ENCODE data around the gene CNTNAP3. TPM values are rescaled to one million over a fixed set of nuclear protein-coding genes. Genes with fewer than 3 reads are reported as not detected.
"Not testable (repeated sequence)": the region's sequence is repeated elsewhere in the genome, so short reads cannot be mapped to it uniquely, and the experiment has no call there.

Gene CNTNAP3
- total and polyA plus RNA-seq, 7 donors: under 0.01 to 18.8 (median 8.2) TPM

- H3K27me3 ChIP-seq; intact Hi-C loops (cut with DNase I); DNase-seq; H3K4me3 ChIP-seq; H3K4me1 ChIP-seq; H3K36me3 ChIP-seq; H3K27ac ChIP-seq; H3K9me3 ChIP-seq: not testable (repeated sequence)
- 87% methylated on average over 8 of the region's 8 CpGs for WGBS, 2 donors
These were observed 233.5 kb downstream of the CNTNAP3 start for GRCh38 chr9:39054453-39054852.

DNA sequence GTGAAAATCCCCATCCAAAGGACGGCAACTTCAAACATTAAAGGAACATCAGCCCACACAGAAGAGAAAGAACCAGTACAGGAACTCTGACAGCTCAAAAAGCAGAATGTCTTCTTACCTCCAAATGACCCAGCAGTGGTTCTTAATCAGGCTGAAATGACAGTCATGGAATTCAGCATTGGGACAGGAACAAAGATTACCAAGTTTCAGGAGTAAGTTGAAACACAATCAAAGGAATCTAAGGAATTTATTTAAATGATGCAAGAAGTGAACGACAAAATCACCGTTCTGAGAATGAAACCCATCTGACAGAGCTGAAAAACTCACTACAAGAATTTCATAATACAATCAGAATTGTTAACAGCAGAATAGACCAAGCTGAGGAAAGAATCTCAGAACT lies 241.1 kb downstream of the CNTNAP3 start:
- H3K9me3 ChIP-seq; H3K27ac ChIP-seq; H3K4me1 ChIP-seq; H3K27me3 ChIP-seq; H3K4me3 ChIP-seq; DNase-seq; H3K36me3 ChIP-seq; intact Hi-C loops (cut with DNase I): not testable (repeated sequence)
- WGBS, 2 donors: 66 to 86% methylated on average over 3 of the region's 3 CpGs

GRCh38 chr9:39042352-39042803 lies 245.6 kb downstream of the CNTNAP3 start:
- H3K27me3 ChIP-seq; H3K27ac ChIP-seq; H3K36me3 ChIP-seq; intact Hi-C loops (cut with DNase I); DNase-seq; H3K9me3 ChIP-seq; H3K4me1 ChIP-seq; H3K4me3 ChIP-seq: not testable (repeated sequence)
- WGBS, 2 donors: 91 to 95% methylated on average over 27 of the region's 27 CpGs

DNA sequence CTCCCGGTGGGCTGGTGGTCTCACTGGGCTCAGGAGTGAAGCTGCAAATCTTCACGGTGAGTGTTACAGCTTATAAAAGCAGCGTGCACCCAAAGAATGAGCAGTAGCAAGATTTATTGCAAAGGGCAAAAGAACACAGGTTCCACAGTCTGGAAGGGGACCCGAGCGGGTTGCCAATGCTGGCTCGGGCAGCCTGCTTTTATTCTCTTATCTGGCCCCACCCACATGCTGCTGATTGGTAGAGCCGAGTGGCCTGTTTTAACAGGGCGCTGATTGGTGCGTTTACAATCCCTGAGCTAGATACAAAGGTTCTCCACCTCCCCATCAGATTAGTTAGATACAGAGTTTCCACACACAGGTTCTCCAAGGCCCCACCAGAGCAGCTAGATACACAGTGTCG lies 246.2 kb downstream of the CNTNAP3 start:
- H3K36me3 ChIP-seq; H3K4me1 ChIP-seq; H3K27ac ChIP-seq; H3K9me3 ChIP-seq; intact Hi-C loops (cut with DNase I); H3K27me3 ChIP-seq; DNase-seq; H3K4me3 ChIP-seq: not testable (repeated sequence)
- 92 to 93% methylated on average over 10 of the region's 10 CpGs for WGBS, 2 donors

- intact Hi-C loops (cut with DNase I); H3K36me3 ChIP-seq; H3K4me3 ChIP-seq; DNase-seq; H3K27ac ChIP-seq; H3K4me1 ChIP-seq; H3K27me3 ChIP-seq; H3K9me3 ChIP-seq: not testable (repeated sequence)
- 83 to 84% methylated on average over 2 of the region's 2 CpGs for WGBS, 2 donors
These were observed 248.8 kb downstream of the CNTNAP3 start for GRCh38 chr9:39039148-39039547.

DNA sequence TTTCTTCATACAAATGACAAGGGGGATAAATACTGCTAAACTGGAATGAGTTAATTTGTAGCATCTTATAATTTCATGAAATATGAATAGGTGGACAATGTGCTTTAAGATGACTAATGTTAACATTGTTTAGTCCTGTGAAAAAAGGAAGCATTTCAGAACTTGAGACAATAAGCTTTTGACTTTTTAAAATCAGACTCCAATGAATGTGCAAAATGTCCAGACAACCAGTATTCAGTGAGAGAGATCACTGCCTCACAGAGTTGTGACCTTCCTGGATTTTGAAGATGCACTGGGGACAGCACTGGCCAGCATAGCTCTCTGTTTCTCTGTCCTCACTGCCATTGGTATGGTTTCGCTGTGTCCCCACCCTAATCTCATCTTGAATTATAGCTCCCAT lies 249.7 kb downstream of the CNTNAP3 start:
- intact Hi-C loops (cut with DNase I); H3K36me3 ChIP-seq: not testable (repeated sequence)
- WGBS, 2 donors: 88 to 93% methylated on average over 1 of the region's 1 CpG

DNA sequence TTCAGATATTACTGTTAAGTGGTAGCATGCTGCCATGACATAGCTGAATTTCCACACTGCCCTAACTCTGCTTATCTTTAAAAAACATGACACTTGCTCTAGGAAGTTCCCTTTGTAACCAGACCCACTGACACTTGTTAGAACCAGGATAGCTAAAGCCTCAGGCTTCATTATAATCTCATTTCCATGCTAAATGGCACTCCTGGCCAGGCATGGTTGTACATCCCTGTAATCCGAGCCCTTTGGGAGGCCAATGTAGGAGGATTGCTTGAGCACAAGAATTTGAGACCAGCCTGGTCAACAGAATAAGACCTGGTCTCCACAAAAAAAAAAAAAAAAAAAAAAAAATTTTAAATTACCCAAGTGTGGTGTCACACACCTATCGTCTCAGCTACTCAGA lies 254.1 kb downstream of the CNTNAP3 start:
- H3K9me3 ChIP-seq; H3K4me3 ChIP-seq; intact Hi-C loops (cut with DNase I); H3K27me3 ChIP-seq; H3K27ac ChIP-seq; H3K4me1 ChIP-seq; H3K36me3 ChIP-seq; DNase-seq: not testable (repeated sequence)
- WGBS, 2 donors: 92 to 94% methylated on average over 2 of the region's 2 CpGs

More for the DNA sequence above, 249.7 kb downstream of the CNTNAP3 start:
- not testable (repeated sequence) for H3K4me1 ChIP-seq, H3K27ac ChIP-seq, H3K27me3 ChIP-seq, H3K9me3 ChIP-seq, H3K4me3 ChIP-seq, DNase-seq

DNA sequence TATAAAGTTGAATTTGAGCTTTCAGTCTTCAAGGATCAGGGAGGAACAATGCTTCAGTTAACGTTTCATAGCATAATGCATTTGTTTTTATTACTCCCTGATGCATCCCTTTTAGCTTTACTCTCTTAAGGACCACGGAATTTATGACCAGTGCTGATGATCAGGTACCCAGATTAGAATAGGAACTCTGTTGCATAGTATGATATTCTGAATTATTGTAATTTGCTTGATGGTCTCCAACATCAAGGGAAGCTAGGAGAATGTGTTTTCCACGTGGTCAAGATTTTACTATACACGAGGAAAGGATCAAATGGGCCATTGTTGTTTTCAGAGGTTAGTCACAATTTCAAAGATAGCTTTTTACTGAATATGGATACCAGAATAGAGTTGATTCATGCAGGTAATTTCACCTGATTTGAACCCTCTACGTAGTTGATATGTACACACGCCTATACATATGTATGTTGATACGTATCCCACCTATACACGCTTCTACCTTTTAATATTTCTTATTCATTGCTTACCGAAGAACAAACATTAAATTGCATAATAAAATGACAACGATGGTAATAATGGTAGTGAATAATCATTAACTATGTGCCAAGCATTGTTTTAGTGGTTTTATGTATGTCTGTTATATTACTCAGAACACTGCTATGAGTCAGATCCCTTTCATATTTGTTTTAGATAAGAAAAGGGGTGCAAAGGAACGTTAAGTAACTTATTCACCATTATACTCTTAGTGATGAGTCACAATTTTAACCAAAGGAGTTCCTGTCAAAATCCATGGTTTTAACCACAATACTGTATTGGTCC lies 257.6 kb downstream of the CNTNAP3 start:
- H3K4me3 ChIP-seq; H3K27ac ChIP-seq; H3K4me1 ChIP-seq; H3K9me3 ChIP-seq; H3K36me3 ChIP-seq; intact Hi-C loops (cut with DNase I); DNase-seq; H3K27me3 ChIP-seq: not testable (repeated sequence)
- WGBS, 2 donors: 17 to 67% methylated on average over 7 of the region's 11 CpGs

DNA sequence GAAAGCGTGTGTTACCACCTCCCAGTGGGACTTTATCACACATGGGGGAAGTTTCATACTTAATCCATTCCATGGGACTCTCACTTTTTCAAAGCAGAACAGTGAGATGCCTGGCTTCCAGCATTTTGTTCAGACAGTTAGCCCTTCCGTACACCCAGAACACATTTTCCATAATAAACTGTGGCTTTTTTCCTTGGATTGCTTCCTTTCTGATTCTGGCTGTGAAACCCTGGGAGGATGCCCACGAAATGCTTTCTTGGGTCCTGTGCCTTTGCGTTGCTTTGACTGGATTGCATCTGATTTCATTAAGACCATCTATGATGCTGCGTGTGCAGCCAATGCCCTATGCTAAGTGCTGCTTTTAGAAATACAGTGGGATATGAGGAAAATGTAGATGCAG lies 259.1 kb downstream of the CNTNAP3 start:
- intact Hi-C loops (cut with DNase I); H3K36me3 ChIP-seq; H3K4me1 ChIP-seq; H3K9me3 ChIP-seq; H3K27ac ChIP-seq; H3K4me3 ChIP-seq; DNase-seq; H3K27me3 ChIP-seq: not testable (repeated sequence)
- 85 to 90% methylated on average over 5 of the region's 5 CpGs for WGBS, 2 donors

DNA sequence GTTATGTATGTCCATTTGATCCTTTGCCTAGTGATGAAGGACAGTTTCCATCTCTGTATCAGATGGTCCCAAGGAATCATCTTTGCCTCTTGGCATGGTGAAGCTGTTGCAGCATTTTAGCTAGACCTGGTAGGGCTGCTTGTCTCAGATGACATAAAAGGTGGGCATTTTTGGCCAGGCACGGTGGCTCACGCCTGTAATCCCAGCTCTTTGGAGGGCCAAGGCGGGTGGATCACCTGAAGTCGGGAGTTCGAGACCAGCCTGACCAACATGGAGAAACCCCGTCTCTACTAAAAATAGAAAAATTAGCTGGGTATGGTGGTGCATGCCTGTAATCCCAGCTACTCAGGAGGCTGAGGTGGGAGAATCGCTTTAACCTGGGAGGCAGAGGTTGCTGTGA lies 259.8 kb downstream of the CNTNAP3 start:
- 90 to 96% methylated on average over 7 of the region's 7 CpGs for WGBS, 2 donors
- H3K9me3 ChIP-seq; H3K27me3 ChIP-seq; H3K27ac ChIP-seq; intact Hi-C loops (cut with DNase I); H3K36me3 ChIP-seq; H3K4me1 ChIP-seq; DNase-seq; H3K4me3 ChIP-seq: not testable (repeated sequence)

GRCh38 chr9:39025911-39026588 lies 261.9 kb downstream of the CNTNAP3 start:
- H3K4me1 ChIP-seq; DNase-seq; H3K9me3 ChIP-seq; H3K27me3 ChIP-seq; intact Hi-C loops (cut with DNase I); H3K27ac ChIP-seq; H3K36me3 ChIP-seq; H3K4me3 ChIP-seq: not testable (repeated sequence)
- WGBS, 2 donors: 37 to 65% methylated on average over 4 of the region's 4 CpGs
